ENCODE results near the gene ATP10D. TPM values are rescaled to one million over a fixed set of nuclear protein-coding genes. Genes with fewer than 3 reads are reported as not detected.

Gene ATP10D
- total RNA-seq, 1 donor from 2014 or later, result 49.0 TPM

GRCh38 chr4:47463235-47463956 lies 21.7 kb upstream of the ATP10D start, which contains the start of gene COMMD8:
Gene COMMD8, minus strand, starts transcription at chr4:47463702. Its CDS starts 51 bp downstream, at chr4:47463651.
- Mint-ChIP-seq H3K4me1 (ENCODE audit: low read depth) (peaks cover 31% of the 10 kb centered on the region), H3K36me3 (ENCODE audit: low read depth) (peaks cover 10% of the 10 kb centered on the region), H3K27ac (ENCODE audit: unreplicated experiment) (peak within 1 kb of the TSS; percentile 70), H3K4me3 (ENCODE audit: unreplicated experiment) (peak within 1 kb of the TSS; percentile 79), H3K27me3 (ENCODE audit: low read depth) (no peaks in the 10 kb centered on the region), H3K9me3 (ENCODE audit: low read depth) (no peaks in the 10 kb centered on the region)
- peak; percentile 98 for DNase-seq (ENCODE audit: low spot score)
- TF ChIP-seq, protein P1, sequence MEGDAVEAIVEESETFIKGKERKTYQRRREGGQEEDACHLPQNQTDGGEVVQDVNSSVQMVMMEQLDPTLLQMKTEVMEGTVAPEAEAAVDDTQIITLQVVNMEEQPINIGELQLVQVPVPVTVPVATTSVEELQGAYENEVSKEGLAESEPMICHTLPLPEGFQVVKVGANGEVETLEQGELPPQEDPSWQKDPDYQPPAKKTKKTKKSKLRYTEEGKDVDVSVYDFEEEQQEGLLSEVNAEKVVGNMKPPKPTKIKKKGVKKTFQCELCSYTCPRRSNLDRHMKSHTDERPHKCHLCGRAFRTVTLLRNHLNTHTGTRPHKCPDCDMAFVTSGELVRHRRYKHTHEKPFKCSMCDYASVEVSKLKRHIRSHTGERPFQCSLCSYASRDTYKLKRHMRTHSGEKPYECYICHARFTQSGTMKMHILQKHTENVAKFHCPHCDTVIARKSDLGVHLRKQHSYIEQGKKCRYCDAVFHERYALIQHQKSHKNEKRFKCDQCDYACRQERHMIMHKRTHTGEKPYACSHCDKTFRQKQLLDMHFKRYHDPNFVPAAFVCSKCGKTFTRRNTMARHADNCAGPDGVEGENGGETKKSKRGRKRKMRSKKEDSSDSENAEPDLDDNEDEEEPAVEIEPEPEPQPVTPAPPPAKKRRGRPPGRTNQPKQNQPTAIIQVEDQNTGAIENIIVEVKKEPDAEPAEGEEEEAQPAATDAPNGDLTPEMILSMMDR (IDR thresholded peaks at IDR 0.05), result peak; percentile 71

DNA sequence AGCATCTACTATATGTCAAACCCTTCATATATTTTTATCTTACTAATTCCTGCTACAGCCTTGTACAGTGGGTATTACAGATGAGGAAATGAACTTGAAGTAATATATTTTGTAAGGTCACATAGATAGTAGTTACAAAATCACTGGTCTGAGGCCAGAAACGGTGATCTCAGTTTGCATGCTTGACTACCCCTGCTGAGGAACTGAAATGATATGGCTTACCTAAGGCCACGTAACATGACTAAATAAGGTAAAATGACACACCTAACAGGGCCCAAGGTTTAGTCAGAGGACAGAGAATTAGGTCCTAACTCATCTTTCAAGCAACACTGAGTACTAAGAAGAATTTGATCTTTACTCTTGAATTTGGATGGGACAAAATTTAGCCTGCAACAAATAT lies 20.1 kb upstream of the ATP10D start:
- no peaks in the 10 kb centered on the region for H3K9me3 Mint-ChIP-seq (ENCODE audit: low read depth)
- H3K27ac Mint-ChIP-seq (ENCODE audit: unreplicated experiment), result no peak overlapping the region

DNA sequence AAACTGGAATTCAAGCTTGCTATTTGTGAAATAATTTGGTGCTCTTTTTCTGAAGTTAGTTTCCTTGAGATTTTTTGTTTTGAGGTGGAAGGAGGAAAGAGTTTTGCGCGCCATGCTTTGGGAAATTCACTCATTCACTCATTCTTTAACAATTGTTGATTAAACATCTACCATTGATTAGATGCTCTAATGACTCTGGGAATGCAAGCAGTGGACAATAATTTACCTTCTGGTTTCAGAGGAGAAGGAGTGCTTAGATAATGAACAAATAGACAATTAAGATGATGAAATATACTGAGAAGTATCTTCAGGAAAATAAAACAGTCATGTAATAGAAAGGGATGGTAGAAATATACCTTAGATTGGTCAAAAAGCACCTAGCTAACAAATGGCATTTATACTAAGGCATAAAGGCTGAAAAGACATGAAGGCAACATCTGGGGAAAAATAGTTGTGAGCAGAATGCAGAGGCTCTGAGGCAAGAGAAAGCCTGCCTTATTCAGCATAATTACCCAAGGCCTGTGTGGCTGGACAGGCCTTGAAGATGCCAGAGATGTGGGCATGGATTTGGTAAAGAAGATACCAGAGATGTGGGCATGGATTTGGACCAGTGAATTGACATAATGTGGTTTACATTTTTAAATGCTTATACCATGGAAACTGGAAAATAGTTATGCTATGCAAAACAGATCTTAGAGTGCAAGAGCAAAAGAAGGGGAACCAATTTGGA lies 18.9 kb upstream of the ATP10D start:
- Mint-ChIP-seq H3K27ac (ENCODE audit: unreplicated experiment) (no peak overlapping the region), H3K27me3 (ENCODE audit: low read depth) (no peaks in the 10 kb centered on the region), H3K36me3 (ENCODE audit: low read depth) (no peaks in the 10 kb centered on the region), H3K9me3 (ENCODE audit: low read depth) (no peaks in the 10 kb centered on the region), H3K4me3 (ENCODE audit: unreplicated experiment) (no peak overlapping the region), H3K4me1 (ENCODE audit: low read depth) (peaks cover 35% of the 10 kb centered on the region)
- TF ChIP-seq, protein P1 (IDR thresholded peaks at IDR 0.05), result no peak
- no peak for DNase-seq (ENCODE audit: low spot score)

More for the DNA sequence above, 20.1 kb upstream of the ATP10D start:
- peaks cover 41% of the 10 kb centered on the region for H3K4me1 Mint-ChIP-seq (ENCODE audit: low read depth)
- no peak overlapping the region for H3K4me3 Mint-ChIP-seq (ENCODE audit: unreplicated experiment)
- no peaks in the 10 kb centered on the region for H3K27me3 Mint-ChIP-seq (ENCODE audit: low read depth)
- DNase-seq (ENCODE audit: low spot score), result no peak
- TF ChIP-seq, protein P1 (IDR thresholded peaks at IDR 0.05), result no peak
- no peaks in the 10 kb centered on the region for H3K36me3 Mint-ChIP-seq (ENCODE audit: low read depth)

DNA sequence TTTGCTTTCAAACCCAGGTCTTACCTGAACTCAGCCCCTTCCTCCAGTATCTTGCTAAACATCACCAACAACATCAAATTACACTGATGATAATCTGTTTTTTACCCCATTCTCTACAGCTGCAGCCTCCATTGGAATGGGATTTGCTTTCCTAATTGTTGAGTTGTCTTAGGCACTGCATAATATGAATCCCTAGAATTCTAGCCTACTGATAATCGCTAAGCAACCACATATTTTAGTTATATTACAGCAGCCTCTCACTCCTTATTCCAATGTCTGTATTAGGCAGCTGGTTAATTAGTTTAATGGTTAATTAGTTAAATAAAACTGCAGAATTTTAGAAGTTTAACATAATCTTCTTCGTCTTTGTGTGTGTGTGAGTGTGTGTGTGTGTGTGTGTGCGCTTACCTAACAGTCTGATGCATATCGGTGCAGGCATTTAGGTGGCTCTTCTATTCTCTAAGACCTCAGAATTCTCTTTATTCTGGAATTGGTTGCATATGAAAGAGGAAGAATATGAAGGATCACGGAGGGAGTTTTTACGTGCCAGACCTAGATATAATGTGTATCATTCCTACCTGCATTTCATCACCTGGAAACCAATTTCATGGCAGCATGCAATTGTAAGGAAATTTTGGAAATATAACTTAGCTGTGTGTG lies 16.2 kb upstream of the ATP10D start:
- peaks cover 14% of the 10 kb centered on the region for H3K4me1 Mint-ChIP-seq (ENCODE audit: low read depth)
- no peaks in the 10 kb centered on the region for H3K9me3 Mint-ChIP-seq (ENCODE audit: low read depth)
- no peaks in the 10 kb centered on the region for H3K36me3 Mint-ChIP-seq (ENCODE audit: low read depth)
- no peak overlapping the region for H3K27ac Mint-ChIP-seq (ENCODE audit: unreplicated experiment)
- no peak for DNase-seq (ENCODE audit: low spot score)
- no peak overlapping the region for H3K4me3 Mint-ChIP-seq (ENCODE audit: unreplicated experiment)
- TF ChIP-seq, protein P1 (IDR thresholded peaks at IDR 0.05), result no peak
- no peaks in the 10 kb centered on the region for H3K27me3 Mint-ChIP-seq (ENCODE audit: low read depth)

DNA sequence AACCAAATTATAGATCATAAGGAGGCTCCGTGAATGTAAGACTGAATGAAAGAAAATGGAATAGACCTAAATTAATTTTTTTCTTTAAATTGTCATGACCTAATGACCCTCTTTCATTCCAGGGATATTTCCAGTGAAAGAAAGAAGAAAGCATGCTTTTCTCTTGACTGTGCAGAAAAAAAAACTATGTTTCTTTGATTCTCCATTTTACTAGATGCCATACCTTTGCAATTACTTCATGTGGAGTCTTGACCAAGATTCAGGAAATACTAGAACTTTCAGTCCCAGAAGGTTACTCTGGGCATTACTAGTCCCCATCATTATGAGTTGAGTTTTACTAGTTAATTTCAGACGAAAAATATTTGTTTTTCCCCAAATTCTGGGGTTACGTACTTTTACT lies 15.1 kb upstream of the ATP10D start:
- H3K27me3 Mint-ChIP-seq (ENCODE audit: low read depth), result no peaks in the 10 kb centered on the region
- no peak overlapping the region for H3K27ac Mint-ChIP-seq (ENCODE audit: unreplicated experiment)
- DNase-seq (ENCODE audit: low spot score), result no peak

More for the DNA sequence above, 15.1 kb upstream of the ATP10D start:
- Mint-ChIP-seq H3K4me1 (ENCODE audit: low read depth) (peaks cover 13% of the 10 kb centered on the region), H3K9me3 (ENCODE audit: low read depth) (no peaks in the 10 kb centered on the region), H3K4me3 (ENCODE audit: unreplicated experiment) (no peak overlapping the region), H3K36me3 (ENCODE audit: low read depth) (no peaks in the 10 kb centered on the region)
- TF ChIP-seq, protein P1 (IDR thresholded peaks at IDR 0.05), result no peak

Data from chondrocyte (in vitro differentiated cells).